ENCODE data around the gene ARPC5. TPM values are rescaled to one million over a fixed set of nuclear protein-coding genes. Genes with fewer than 3 reads are reported as not detected.
"Not testable (repeated sequence)": the region's sequence is repeated elsewhere in the genome, so short reads cannot be mapped to it uniquely, and the experiment has no call there.

ARPC5 gene
- total RNA-seq, 1 experiment from 2014 or later = 148 TPM

GRCh38 chr1:183630748-183631147 is 4.8 kb downstream of the ARPC5 start:
- Mint-ChIP-seq H3K27me3 (ENCODE audit: unreplicated experiment) (no peaks in the 10 kb centered on the region), H3K36me3 (ENCODE audit: insufficient read depth, unreplicated experiment) (peaks cover 59% of the 10 kb centered on the region), H3K9me3 (ENCODE audit: low read depth, unreplicated experiment) (no peaks in the 10 kb centered on the region), H3K4me1 (ENCODE audit: low read depth, unreplicated experiment) (peaks cover 27% of the 10 kb centered on the region), H3K27ac (ENCODE audit: unreplicated experiment) (peak overlapping the region; percentile 7), H3K4me3 (ENCODE audit: low read depth, unreplicated experiment) (peak overlapping the region; percentile 4)
- intact Hi-C loops (cut with micrococcal nuclease; ENCODE audit: unreplicated experiment) = loop anchor here (5.0 kb wide), 2 partner anchors 422 to 668 kb away; partner anchors contain the start of gene TSEN15
- CTCF ChIA-PET = interaction anchor here (1.2 kb wide), 1 partner anchor 285 kb away, joined by 4 read pairs; no protein-coding TSS in a partner anchor
- DNase-seq = no peak
- no TSS peak for BruUV-seq (replicated peaks)
- TF ChIP-seq CTCF (IDR thresholded peaks at IDR 0.05; ENCODE audit: unreplicated experiment) = no peak

- BruUV-seq (replicated peaks) = no TSS peak
- peaks cover 35% of the 10 kb centered on the region for H3K4me1 Mint-ChIP-seq (ENCODE audit: low read depth, unreplicated experiment)
- H3K27ac Mint-ChIP-seq (ENCODE audit: unreplicated experiment) = no peak overlapping the region
- peaks cover 49% of the 10 kb centered on the region for H3K36me3 Mint-ChIP-seq (ENCODE audit: insufficient read depth, unreplicated experiment)
- H3K4me3 Mint-ChIP-seq (ENCODE audit: low read depth, unreplicated experiment) = no peak overlapping the region
- CTCF ChIA-PET = interaction anchor here (0.7 kb wide), 1 partner anchor 59 kb away, joined by 6 read pairs; no protein-coding TSS in a partner anchor
- H3K9me3 Mint-ChIP-seq (ENCODE audit: low read depth, unreplicated experiment) = no peaks in the 10 kb centered on the region
- intact Hi-C loops (cut with micrococcal nuclease; ENCODE audit: unreplicated experiment) = no loop called here
- H3K27me3 Mint-ChIP-seq (ENCODE audit: unreplicated experiment) = no peaks in the 10 kb centered on the region
- no peak for TF ChIP-seq CTCF (IDR thresholded peaks at IDR 0.05; ENCODE audit: unreplicated experiment)
- no peak for DNase-seq
These were observed 7.0 kb downstream of the ARPC5 start for GRCh38 chr1:183628537-183628936.

GRCh38 chr1:183626236-183626635 is 9.3 kb downstream of the ARPC5 start:
- intact Hi-C loops (cut with micrococcal nuclease; ENCODE audit: unreplicated experiment); H3K27me3 Mint-ChIP-seq (ENCODE audit: unreplicated experiment); H3K27ac Mint-ChIP-seq (ENCODE audit: unreplicated experiment); H3K4me3 Mint-ChIP-seq (ENCODE audit: low read depth, unreplicated experiment); H3K9me3 Mint-ChIP-seq (ENCODE audit: low read depth, unreplicated experiment); DNase-seq; CTCF ChIA-PET: not testable (repeated sequence)
- peaks cover 47% of the 10 kb centered on the region for H3K36me3 Mint-ChIP-seq (ENCODE audit: insufficient read depth, unreplicated experiment)
- peaks cover 42% of the 10 kb centered on the region for H3K4me1 Mint-ChIP-seq (ENCODE audit: low read depth, unreplicated experiment)
- BruUV-seq (replicated peaks) = TSS peak; percentile 18

GRCh38 chr1:183622884-183623785 is 12.4 kb downstream of the ARPC5 start:
- Mint-ChIP-seq H3K36me3 (ENCODE audit: insufficient read depth, unreplicated experiment) (peaks cover 22% of the 10 kb centered on the region), H3K9me3 (ENCODE audit: low read depth, unreplicated experiment) (no peaks in the 10 kb centered on the region), H3K4me1 (ENCODE audit: low read depth, unreplicated experiment) (peaks cover 21% of the 10 kb centered on the region), H3K4me3 (ENCODE audit: low read depth, unreplicated experiment) (no peak overlapping the region), H3K27ac (ENCODE audit: unreplicated experiment) (no peak overlapping the region), H3K27me3 (ENCODE audit: unreplicated experiment) (no peaks in the 10 kb centered on the region)
- peak; percentile 74 for DNase-seq
- peak; percentile 62 for TF ChIP-seq CTCF (IDR thresholded peaks at IDR 0.05; ENCODE audit: unreplicated experiment)
- no TSS peak for BruUV-seq (replicated peaks)
- CTCF ChIA-PET = interaction anchor here (1.0 to 1.5 kb wide), 2 partner anchors 78 to 341 kb away, joined by 3 to 8 read pairs; no protein-coding TSS in a partner anchor
- intact Hi-C loops (cut with micrococcal nuclease; ENCODE audit: unreplicated experiment) = loop anchor here (1.0 to 2.0 kb wide), 3 partner anchors 80 to 342 kb away; no protein-coding TSS in a partner anchor
